Activated T-helper 1 cell treated with Interleukin-2 at 50 U/mL for 16 hours (primary cell): ENCODE measurements around the gene ASB13.
"Not testable (repeated sequence)": the region's sequence is repeated elsewhere in the genome, so short reads cannot be mapped to it uniquely, and the experiment has no call there.

Experiments used
- DNase-seq: peaks from one replicate; pipeline ENCODE4 v3.0.0-alpha.2; 2020; ENCODE audit warnings: low read depth

The ASB13 gene

DNA sequence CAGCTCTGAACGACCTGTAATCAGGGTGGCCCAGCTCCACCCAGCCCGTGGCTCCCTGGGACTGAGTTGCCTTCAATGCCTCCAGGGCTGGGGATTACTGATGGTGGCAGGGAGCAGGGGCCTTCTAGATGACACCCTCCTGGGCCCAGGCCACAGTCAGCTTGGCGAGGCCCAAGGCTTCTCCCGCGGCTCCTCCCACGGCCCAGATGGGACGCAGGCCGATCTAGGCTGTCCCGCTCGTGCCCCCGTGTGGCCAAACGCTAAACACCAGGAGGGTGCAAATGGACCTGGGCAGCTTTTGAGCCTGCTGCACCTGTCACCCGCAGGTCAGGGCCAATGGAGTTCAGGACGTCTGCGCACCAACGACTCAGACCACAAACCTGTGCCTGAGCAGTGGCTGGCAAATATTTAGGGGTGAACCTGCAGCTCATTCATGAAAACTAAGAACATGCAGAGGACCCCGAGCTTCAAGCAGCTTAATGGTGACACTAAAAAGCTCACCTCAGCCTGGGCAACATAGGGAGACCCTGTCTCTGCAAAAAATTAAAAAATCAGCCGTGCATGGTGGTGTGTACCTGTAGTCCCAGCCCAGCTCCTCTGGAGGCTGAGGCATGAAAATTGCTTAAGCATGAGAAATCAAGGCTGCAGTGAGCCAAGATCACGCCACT lies 43.2 kb downstream of the ASB13 start:
- DNase-seq: peak; percentile 67

DNA sequence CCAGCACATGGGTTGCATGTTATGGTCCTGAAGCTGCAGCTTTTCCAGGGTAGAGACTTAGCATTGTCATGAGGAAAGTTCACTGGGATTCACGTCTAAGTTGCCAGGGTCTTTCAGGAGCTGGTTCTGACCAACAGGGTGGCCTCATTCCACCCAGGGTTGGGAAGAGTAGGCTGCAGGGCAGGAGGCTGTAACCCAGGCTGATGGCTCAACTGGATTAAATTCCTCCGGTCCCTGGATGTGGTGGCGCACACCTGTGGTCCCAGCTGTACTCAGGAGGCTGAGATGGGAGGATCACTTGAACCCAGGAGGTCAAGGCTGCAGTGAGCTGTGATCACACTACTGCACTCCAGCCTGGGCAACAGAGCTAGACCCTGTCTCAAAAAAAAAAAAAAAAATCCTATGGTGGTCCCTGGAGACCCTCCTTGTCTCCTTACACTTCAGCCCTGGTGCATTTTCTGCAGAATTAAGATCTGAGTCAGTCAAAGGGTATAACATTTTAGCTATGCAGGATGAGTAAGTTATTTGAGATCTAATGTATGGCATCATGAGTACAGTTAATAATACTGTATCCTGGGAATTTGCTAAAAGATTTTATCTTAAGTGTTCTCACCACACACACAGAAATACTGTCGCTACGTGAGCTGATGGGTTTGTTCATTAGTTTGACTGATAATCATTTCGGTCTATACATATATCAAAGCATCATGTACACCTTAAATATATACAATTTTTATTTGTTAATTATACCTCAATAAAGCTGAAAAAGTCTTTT lies 44.0 kb downstream of the ASB13 start:
- DNase-seq: no peak

DNA sequence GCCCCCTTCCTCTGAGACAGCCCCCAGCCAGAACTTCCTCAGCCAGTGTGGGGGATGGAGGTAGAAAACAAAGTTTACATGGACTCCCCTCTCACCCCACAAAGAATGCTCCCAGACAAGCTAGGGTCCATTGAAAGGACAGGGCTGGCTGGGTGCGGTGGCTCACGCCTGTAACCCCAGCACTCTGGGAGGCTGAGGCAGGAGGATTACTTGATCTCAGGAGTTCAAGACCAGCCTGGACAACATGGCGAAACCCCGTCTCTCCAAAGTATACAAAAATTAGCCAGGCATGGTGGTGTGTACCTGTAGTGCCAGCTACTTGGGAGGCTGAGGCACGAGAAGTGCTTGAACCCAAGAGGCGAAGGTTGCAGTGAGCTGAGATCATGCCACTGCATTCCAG lies 45.0 kb downstream of the ASB13 start:
- DNase-seq: not testable (repeated sequence)

GRCh38 chr10:5620966-5621365 lies 45.4 kb downstream of the ASB13 start:
- DNase-seq: no peak

- DNase-seq: no peak
Observed at GRCh38 chr10:5620223-5620721, 46.1 kb downstream of the ASB13 start.

DNA sequence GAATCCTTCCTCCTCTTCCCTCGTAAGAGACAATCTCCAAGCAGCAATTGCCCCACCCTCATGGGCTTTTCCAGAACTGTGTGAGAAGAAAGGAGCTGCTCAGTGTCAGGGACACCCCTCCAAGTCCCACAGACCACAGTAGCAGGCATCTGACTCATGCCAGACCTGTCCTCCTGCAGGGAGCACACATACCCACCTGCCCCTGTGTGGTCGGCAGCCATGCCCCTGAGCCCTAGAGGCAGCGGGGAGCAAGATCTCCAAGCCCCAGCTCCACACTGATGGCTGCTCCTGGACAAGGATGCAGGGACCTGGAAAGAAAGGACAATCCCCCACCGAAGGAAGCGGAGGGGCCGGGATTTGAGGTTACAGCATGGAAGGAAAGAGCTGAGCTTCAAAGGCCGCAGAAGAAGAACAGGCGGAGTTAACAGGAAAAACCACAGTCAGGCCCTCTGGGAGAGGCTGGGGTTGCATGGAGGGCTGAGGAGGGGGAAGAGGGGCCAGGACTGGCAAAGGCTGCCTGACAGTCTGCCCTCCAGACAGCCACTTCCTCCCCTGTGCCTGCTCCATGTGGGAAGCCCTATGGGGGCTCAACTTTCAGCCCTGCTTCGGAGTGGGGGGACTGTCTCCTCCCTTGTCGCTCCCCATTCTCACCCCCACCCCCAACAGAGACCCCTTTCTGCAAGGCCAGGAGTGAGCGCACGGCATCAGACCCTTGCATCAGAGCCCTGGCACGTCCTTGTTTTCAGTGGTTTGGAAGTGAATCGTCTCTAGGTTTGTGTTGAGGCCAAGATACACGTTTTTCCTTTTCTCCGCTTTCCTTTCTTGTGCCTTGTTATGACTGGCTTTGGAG lies 46.8 kb downstream of the ASB13 start:
- no peak for DNase-seq

- DNase-seq: no peak
Observed at GRCh38 chr10:5618829-5619228, 47.6 kb downstream of the ASB13 start.

DNA sequence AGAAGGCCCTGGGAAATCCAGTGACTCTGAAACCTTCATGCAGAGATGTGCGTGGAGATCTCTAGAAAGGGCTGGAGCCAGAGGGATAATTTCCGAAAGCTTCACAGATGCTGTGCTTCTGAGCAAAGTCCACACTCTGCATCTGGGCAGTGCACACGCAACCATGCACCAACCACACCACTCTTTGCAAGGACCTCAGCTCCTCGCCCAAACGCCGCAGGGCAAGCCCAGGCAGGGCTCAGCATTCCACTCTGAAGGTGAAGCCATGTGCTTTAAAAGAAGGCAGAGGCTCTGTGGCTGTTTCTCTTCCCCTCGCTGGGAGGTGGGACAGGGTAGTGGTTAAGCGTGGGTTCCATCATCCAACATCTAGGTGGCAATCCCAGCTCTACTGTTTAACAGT lies 48.4 kb downstream of the ASB13 start:
- DNase-seq: no peak

- DNase-seq: no peak
Observed at GRCh38 chr10:5617521-5617920, 48.9 kb downstream of the ASB13 start.

DNA sequence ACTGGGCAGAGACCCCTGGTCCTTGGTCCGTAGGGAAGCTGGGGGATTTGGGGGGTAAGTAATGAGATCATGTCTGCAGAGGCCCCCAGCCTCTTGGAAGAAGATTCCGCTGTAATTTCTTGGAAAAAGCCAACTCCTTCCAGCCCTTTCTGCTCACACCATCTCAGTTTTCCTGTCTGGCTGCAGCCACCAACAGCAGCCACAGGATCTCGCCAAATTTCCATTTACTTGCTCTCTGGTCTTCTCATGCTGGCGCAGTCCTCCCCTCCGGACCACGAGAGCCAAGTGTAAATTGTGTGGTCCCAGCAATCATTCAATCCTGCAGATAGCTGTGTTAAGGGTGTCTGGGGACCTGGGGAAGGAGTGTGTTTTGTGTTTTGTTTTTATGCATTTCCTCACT lies 49.6 kb downstream of the ASB13 start:
- no peak for DNase-seq

DNA sequence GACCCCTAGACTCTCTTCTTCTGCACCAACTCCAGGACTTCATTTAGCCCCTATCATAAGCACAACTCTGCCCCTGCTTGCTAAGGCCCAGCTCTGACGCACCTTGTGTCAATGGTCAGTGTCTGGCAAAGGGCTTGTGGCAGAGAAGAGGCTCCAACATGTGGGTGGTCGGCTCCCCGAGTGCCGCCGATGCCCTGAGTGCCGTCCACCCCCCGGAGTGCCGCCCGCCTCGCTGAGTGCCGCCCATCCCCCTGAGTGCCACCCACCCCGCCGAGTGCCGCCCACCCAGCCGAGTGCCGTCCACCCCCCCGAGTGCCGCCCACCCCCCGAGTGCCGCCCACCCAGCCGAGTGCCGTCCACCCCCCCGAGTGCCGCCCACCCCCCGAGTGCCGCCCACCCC lies 50.3 kb downstream of the ASB13 start:
- DNase-seq: no peak

- DNase-seq: no peak
Observed at GRCh38 chr10:5615316-5615715, 51.1 kb downstream of the ASB13 start.

- DNase-seq: no peak
Observed at GRCh38 chr10:5614155-5614721, 52.2 kb downstream of the ASB13 start.

DNA sequence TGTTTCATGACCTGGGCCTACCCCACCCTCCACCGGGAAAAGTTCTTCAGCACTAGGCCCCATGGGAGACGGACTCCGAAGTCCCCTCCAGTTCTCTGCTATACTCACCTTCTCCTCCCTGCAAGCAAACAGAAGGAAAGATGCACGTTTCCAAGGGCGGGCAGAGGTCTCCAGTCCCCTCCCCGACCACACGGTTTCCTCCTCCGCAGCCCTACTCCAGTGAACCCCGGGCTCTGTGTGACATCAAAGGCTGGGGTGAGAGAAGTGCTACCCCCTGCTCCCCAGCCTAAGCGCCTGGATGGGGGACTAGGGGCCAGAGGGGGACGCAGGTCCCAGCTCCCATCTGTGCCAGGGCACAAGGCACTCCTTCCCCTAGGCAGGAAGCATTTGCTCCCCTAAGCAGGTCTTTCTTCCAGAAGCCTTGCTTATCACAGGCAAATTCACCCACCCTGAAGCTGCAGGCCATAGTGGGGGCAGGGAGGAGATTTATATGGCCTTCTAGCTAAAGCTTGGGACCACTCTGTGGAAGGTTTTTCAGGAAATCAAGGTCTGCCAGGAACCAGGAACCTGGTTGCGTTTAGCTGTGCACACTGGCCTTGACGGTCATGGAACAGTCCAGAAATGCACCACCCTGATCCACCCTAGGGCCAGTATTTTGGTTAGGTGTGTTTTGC lies 52.8 kb downstream of the ASB13 start:
- no peak for DNase-seq

DNA sequence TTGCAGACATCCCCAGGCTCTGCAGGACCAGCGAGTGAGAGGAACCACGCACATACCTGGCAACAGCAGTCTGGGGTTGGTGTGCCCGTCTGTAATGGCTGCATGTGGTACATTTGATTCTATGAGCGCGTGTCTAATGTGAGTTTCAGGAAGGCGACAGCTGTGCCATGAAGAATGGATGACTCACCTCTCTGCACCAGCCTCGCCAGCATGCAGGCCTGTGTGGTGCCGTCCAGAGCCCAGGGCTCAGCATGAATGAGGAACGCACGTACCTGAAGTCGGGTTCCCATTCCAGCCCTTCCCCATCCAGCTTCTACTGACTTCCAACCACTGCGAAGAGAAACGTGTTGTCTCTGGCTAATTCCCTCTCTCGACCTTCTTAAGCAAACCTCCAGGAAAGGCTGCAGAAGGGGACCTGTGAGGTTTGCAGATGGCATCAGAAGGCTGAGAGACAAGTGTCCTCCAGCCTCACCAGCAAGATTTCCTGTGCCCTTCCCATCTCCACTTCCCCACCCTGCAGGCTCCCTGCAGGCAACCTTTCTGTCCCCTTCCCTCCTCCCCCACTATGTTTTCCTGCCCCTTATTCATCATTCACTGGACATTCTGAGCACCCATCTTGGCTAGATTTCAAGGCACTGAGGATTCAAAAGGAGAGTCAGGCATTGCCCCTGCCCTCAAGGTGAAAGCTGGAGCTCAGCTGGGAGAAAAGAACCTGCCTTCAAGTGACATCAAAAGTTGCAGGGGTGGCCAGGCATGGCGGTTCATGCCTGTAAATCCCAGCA lies 54.3 kb downstream of the ASB13 start:
- DNase-seq: no peak

- DNase-seq: no peak
Observed at GRCh38 chr10:5609952-5610616, 56.3 kb downstream of the ASB13 start.

DNA sequence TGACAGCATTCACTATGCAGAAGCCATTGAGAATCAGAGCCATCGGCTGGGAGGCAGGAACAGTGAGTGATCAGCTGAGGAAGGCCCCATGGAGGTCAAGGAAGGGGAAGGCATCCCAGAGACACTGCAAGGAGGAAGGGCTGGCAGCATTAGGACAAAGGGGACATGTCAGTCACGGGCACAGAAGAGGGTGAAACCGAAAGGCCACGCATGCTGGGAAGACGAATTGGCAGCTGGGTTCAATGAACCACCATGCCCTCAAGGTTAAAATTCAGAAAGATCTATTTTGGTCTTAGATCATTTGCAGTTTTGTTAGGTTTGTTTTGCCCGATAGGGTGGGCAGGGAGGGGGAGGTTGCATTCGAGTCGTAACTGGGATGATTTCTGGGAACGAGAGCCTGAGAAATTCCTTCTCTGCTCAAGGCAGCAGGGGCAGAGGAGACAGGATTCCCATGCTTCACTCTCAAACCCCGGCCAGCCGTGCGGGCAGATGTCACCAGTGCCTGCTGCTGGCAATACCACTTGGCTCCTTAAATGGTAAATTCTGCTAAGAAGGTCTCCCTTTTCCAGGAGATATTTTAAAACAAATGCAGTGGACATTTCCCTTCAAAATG lies 57.7 kb downstream of the ASB13 start:
- DNase-seq: no peak

- DNase-seq: no peak
Observed at GRCh38 chr10:5607594-5607993, 58.8 kb downstream of the ASB13 start.

- DNase-seq: no peak
Observed at GRCh38 chr10:5606864-5607263, 59.5 kb downstream of the ASB13 start.

DNA sequence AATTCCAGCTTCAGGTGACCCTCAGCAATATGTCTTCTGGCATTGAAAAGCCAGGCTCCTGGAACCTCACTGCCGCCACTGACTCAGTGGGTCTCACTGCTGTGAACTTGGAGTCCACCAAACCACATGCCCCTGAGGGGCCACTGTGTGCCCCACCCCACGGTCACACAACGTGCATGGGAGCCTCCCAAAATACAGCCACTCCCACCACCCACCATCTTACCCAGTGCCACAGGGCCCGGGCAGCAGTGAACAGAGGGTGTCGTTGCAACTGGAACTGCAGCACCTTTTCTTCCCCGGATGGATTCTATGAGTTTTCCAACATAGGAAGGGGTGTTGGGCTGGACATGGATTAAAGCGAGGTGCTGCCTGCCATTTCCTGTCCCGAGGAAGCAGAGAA lies 60.1 kb downstream of the ASB13 start:
- DNase-seq: no peak
